Measurements from ENCODE around the gene PPP2R5C. TPM values are rescaled to one million over a fixed set of nuclear protein-coding genes. Genes with fewer than 3 reads are reported as not detected.

The PPP2R5C gene
- total and polyA plus RNA-seq, 2 of the 8 experiments (the other 6 are each of a cell fraction or from before 2014, with no cell fraction given): 49.6 to 95.9 TPM

GRCh38 chr14:101927859-101928258 lies 166.3 kb downstream of the PPP2R5C start:
- WGBS, 2 experiments (ENCODE audit: extremely low coverage in 1 of 2, insufficient coverage in 1 of 2, insufficient read length in 1 of 2, insufficient replicate concordance in 2 of 2, low coverage in 1 of 2, low lambda C conversion rate in 2 of 2, missing lambda C conversion rate in 1 of 2): 94% methylated on average over 10 of the region's 10 CpGs; no CpG with 5 or more reads in 1 of the 2 experiments
- H2BK15ac ChIP-seq (ENCODE audit: low read length): no peak overlapping the region
- TF ChIP-seq SP1 (IDR thresholded peaks at IDR 0.05; ENCODE audit: low read depth, low read length) (no peak), ATF2 (IDR thresholded peaks at IDR 0.05; ENCODE audit: low read length) (no peak), CEBPB (IDR thresholded peaks at IDR 0.05; ENCODE audit: low read depth, low read length) (no peak), TCF12 (IDR thresholded peaks at IDR 0.05; ENCODE audit: low read depth, low read length) (no peak), SAP30 (IDR thresholded peaks at IDR 0.05; ENCODE audit: insufficient read depth, insufficient replicate concordance, low read length) (no peak), JUND (IDR thresholded peaks at IDR 0.05; ENCODE audit: low read length) (no peak), TBP (IDR thresholded peaks at IDR 0.05; ENCODE audit: low read depth, low read length) (no peak), TAF1 (IDR thresholded peaks at IDR 0.05; ENCODE audit: low read depth, low read length) (no peak), CHD2 (IDR thresholded peaks at IDR 0.05; ENCODE audit: low read length) (no peak), PHF8 (conservative IDR thresholded peaks at IDR 0.05; ENCODE audit: low read depth, low read length) (no peak), FOSL1 (IDR thresholded peaks at IDR 0.05; ENCODE audit: insufficient read depth, low read depth, low read length) (no peak), GABPA (IDR thresholded peaks at IDR 0.05; ENCODE audit: borderline replicate concordance, insufficient read depth, low read length) (no peak), GTF2F1 (IDR thresholded peaks at IDR 0.05; ENCODE audit: borderline replicate concordance, low read depth, low read length) (no peak)

More at GRCh38 chr14:101927859-101928258, 166.3 kb downstream of the PPP2R5C start:
- Histone ChIP-seq H2BK120ac (replicated peaks; ENCODE audit: low read depth, low read length) (no peak overlapping the region), H3K27ac (ENCODE audit: low read depth, low read length) (no peak overlapping the region), H4K20me1 (replicated peaks in 1 of 2; ENCODE audit: control insufficient read depth in 1 of 2, insufficient read depth in 2 of 2, low read length in 2 of 2) (peaks cover 0 to 3% of the 10 kb centered on the region in 2 experiments), H4K8ac (ENCODE audit: extremely low read depth, insufficient read depth, low read length) (no peak overlapping the region), H3K23me2 (ENCODE audit: low read depth, low read length) (no peaks in the 10 kb centered on the region), H3K4me2 (ENCODE audit: insufficient read depth in 1 of 2, low read depth in 2 of 2, low read length in 2 of 2) (no peak overlapping the region), H3K9me3 (ENCODE audit: insufficient read depth in 2 of 2, low read depth in 1 of 2, low read length in 1 of 2) (no peaks in the 10 kb centered on the region), H3K18ac (ENCODE audit: extremely low read depth, low read length) (no peak overlapping the region), H3K4ac (replicated peaks; ENCODE audit: insufficient read length, low read depth, low read length) (no peak overlapping the region), H4K91ac (replicated peaks; ENCODE audit: insufficient read length, low read length) (no peak overlapping the region), H2BK20ac (ENCODE audit: low read length) (no peak overlapping the region), H2AFZ (ENCODE audit: low read length) (no peak overlapping the region), H2BK5ac (ENCODE audit: low read depth, low read length) (no peak overlapping the region), H3K4me3 (ENCODE audit: extremely low read depth in 1 of 4, insufficient read depth in 2 of 4, low read depth in 3 of 4, low read length in 4 of 4) (no peak overlapping the region), H3K14ac (ENCODE audit: insufficient read length) (no peak overlapping the region), H3K56ac (replicated peaks; ENCODE audit: insufficient read length, low read depth, low read length) (no peak overlapping the region), H3K79me2 (ENCODE audit: control insufficient read depth in 1 of 2, insufficient read depth in 2 of 2, low read length in 2 of 2) (no peaks in the 10 kb centered on the region), H3K36me3 (ENCODE audit: control insufficient read depth in 2 of 4, insufficient read depth in 4 of 4, low read length in 3 of 4) (peaks cover 0 to 2% (median 0%) of the 10 kb centered on the region in 4 experiments; a peak in 2 of 8 replicates), H4K5ac (ENCODE audit: insufficient read length, low read depth, low read length) (no peak overlapping the region), H3K9ac (replicated peaks in 1 of 4; ENCODE audit: extremely low read depth in 1 of 4, low read depth in 3 of 4, low read length in 3 of 4) (no peak overlapping the region), H3K27me3 (replicated peaks in 1 of 4; ENCODE audit: control insufficient read depth in 3 of 4, extremely low read depth in 1 of 4, insufficient read depth in 3 of 4, low read length in 3 of 4) (no peaks in the 10 kb centered on the region), H3K23ac (ENCODE audit: insufficient read length) (no peak overlapping the region), H2AK5ac (ENCODE audit: low read depth, low read length) (no peak overlapping the region), H2BK12ac (ENCODE audit: low read depth, low read length) (no peak overlapping the region), H3K79me1 (ENCODE audit: low read depth, low read length) (no peaks in the 10 kb centered on the region), H3K4me1 (replicated peaks in 1 of 4; ENCODE audit: control insufficient read depth in 3 of 4, insufficient read depth in 4 of 4, low read length in 3 of 4) (no peaks in the 10 kb centered on the region)
- FAIRE-seq: no peak
- ChIA-PET POLR2A (ENCODE audit: partially characterized antibody) (no interaction called here), CTCF (ENCODE audit: partially characterized antibody) (no interaction called here)
- DNase-seq (ENCODE audit: low read depth in 1 of 2, low spot score in 2 of 2): no peak
